HG02938 (cell line): Measurements from ENCODE around the gene CREBRF.
"Not testable (repeated sequence)": the region's sequence is repeated elsewhere in the genome, so short reads cannot be mapped to it uniquely, and the experiment has no call there.

Experiments
- ATAC-seq: cut with Tn5 transposase; IDR thresholded peaks from one replicate; pipeline ENCODE4 v1.9.1; 2021; ENCODE audit warnings: mild to moderate bottlenecking, moderate library complexity; ENCODE audit not compliant: unreplicated experiment

The CREBRF gene

DNA sequence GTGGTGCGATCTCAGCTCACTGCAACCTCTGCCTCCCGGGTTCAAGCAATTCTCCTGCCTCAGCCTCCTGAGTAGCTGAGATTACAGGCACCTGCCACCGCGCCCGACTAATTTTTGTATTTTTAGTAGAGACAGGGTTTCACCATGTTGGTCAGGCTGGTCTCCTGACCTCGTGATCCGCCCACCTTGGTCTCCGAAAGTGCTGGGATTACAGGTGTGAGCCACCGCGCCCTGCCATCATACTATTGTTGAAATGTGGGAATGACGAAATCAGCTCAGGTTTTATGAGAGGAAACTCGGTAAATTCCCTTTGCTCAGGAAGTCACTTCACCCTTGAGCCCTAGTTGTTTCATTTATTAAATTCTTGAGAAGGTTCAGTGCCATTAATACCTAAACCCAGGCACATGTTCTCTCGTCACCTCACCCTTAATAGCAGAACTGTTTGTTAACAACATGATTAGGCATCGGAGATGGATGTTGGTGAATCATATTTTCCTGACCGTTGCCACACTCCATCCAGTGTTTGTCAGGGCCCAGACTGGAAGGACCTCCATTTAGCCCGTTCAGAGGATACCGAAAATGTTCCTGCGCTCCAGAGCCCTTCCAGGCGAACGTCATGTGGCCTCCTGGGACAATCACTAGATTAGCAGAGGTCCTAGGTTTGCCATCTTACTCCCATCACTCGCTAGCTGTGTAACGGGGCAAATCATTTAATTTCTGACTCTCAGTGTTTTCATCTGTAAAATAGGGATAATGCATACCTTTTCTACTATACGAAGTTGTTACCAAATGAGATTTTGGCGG, 20.0 kb upstream of the CREBRF start:
- peak; percentile 58 for ATAC-seq

- ATAC-seq = no peak
Observed at GRCh38 chr5:173039188-173039587, 17.0 kb upstream of the CREBRF start.

- ATAC-seq = no peak
Observed at GRCh38 chr5:173039964-173040363, 16.2 kb upstream of the CREBRF start.

DNA sequence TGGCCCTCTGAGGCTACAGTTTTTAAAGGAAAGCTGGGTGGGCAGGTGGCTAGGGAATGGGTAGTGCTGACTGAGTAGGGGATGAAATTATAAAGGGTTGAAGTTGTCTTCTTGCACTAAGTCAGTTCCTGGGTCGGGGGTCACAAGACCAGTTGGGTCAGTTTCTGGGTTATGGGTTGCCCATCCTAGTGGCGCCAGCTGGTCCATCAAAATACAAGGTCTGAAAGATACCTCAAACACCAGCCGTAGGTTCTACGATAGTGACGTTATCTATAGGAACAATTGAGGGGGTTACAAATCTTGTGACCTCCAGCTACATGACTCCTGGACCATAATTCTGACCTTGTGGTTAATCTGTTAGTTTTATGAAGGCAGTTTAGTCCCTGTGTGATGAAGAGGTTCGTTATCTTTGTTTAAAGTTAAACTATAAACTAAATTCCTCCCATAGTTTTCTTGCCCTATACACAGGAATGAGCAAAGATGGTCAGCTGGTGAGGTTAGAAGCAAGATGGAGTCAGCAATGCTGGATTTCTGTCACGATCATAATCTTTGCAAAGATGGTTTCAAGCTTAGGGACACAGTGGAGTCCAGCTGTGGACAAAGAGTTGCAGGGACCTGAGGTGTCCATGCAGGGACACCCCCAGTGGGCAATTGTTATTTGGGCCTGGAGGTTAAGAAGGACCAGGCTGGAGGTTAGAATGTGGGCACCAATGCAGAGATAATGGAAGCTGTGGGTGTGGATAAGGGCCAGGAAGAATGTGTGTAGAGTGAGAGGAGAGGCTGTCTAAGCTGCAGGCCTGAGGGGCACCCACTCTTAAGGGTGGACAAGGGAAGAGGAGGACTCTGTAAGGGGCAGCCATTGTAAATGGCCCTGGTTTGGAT, 14.0 kb upstream of the CREBRF start:
- ATAC-seq = no peak

GRCh38 chr5:173042763-173043107, 13.4 kb upstream of the CREBRF start:
- ATAC-seq = no peak

DNA sequence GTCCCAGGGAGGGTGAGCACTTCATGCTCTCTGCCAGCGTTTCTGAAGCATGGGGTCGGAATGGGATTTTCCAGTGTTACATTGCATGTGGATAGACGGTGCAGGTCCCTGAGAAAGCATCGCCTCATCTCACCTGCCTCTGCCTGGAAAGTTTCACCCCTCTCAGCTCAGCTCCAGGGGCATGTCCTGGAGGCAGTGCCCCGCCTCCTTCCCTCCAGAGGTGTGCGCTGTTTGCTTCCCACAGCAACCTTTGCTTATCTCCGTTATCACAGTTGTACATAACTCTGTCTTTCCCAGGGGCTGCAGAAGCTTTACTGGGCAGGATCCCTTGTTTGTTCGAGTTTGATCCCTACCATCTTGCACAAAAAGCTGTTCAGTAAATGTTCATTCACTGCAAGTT, 10.7 kb upstream of the CREBRF start:
- no peak for ATAC-seq

GRCh38 chr5:173047096-173047837, 8.9 kb upstream of the CREBRF start:
- ATAC-seq = not testable (repeated sequence)

DNA sequence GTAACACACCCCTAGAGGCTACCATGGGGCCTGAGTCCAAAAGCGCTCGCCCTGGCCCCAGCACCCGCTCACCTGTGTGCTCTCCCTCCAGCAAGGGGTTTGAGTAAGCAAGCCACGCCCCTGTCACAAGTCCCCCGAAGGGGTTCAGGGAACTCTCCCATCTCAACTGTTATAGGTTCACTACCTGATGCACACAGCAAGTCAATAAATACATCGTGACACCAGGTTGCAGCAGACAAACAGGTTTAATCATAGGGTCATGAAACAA, 8.4 kb upstream of the CREBRF start:
- ATAC-seq = no peak

GRCh38 chr5:173050791-173051190, 5.4 kb upstream of the CREBRF start:
- ATAC-seq = no peak

DNA sequence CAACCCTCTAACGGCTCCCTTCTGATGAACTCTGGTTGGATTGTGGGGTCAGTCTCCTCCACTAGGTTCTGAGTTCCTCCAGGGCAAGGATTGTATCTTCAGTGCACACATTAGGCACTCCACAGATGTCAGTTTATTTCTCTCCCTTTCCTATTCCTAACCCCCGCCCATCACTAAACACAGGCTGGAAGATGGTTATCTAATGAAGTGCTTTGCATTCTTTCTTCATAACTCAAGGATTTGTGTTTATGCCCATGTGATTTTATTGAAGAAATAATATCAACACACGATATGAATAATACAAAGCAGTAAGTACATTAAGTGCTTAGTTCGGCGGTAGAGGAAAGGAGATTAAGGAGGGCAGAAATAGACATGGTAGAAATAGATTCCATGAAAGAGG, 4.4 kb upstream of the CREBRF start:
- no peak for ATAC-seq

DNA sequence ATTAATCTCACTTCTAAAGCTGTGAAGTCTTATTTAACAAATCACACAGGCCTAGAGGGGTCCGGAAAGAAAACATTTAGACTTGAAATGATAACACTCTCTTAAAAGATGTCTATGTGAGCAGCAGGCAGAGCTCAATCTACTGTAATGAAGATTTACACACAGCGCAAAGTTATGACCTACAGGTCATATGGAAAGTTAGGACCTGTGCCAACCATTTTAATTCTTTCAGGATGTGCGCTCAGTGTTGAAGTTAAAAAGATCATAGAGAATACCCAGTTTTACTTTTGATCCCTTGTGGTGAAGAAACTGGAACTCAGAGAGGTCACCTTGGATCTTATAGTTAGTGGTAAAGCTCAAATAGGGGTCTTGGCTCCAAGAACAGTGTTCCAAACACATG, 3.1 kb upstream of the CREBRF start:
- no peak for ATAC-seq

- ATAC-seq = no peak
Observed at GRCh38 chr5:173055042-173055721, 970 bp upstream of the CREBRF start.

- no peak for ATAC-seq
Observed at GRCh38 chr5:173055722-173055982, 500 bp upstream of the CREBRF start.

- ATAC-seq = peak; percentile 23
Observed at GRCh38 chr5:173056783-173057061, 570 bp downstream of the CREBRF start.

- ATAC-seq = peak; percentile 78
Observed at GRCh38 chr5:173057062-173057924, 1.1 kb downstream of the CREBRF start.

GRCh38 chr5:173062141-173062540, 6.0 kb downstream of the CREBRF start:
- ATAC-seq = no peak

DNA sequence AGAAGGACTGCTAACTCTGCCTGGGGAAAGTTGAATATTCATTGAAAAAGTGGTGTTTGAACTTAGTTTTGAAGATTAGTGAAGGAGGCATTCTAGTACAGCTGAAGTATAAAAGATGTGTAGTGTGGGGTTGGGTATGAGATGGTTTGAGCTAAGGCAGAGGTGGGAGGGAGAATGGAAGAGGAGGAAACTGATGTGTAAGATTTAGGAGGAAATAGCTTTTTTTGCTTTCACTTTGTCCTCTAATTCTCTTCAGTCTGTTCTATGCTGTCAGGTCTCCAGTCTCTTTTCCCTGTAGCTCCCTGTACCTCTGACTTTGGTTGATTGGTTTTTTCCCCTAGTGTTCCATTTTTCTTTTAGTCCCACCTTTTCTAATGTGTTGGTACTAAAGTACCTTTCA, 9.0 kb downstream of the CREBRF start:
- no peak for ATAC-seq

- no peak for ATAC-seq
Observed at GRCh38 chr5:173069671-173070070, 13.5 kb downstream of the CREBRF start.

DNA sequence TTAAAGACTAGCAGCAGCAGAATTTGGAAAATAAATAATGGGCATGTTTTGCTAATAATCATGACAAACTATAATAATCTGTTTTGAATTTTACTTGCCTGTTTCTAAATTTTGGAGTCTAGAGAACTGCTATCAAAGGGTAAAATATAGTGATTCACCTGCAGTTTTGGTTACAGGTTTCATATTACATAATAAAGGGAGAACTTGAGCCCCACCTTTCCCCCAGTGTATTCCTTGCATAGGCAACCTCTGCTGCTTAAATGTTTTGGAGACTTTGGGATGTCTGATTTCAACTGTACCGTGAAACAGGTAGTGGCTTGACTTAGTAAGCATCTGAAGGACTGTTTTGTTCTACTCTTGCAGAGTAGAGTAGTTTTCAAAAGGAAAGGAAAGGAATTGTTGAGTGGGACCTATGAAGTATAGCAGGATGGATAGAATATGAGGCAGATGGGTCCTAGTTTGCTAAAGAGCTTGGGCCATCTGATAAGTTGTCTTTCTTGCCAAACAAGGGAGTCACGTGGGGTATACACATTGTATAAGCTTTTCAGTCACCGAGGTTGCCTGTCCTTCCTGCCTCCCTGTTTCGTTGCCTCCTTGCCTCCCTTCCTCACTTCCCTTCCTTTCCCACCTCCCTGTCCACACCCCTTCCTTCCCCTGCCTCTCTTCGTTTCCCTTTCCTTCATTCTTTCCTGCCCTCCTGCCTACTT, 19.1 kb downstream of the CREBRF start:
- no peak for ATAC-seq

DNA sequence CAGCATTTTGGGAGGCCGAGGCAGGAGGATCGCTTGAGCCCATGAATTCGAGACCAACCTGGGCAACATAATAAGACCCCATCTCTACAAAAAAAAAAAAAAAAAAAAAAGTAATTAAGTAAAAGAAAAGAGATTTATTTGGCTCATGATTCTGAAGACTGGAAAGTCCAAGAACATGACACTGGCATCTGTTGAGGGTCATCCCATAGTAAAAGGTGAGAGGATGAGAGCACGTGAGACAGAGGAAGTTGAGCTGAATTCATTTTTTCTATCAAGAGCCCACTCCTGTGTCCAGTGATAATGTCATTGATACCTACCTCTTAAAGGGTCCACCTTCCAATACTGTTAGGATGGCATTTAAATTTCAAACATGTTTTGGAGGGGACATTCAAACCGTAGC, 19.8 kb downstream of the CREBRF start:
- ATAC-seq = no peak
